Measurements from ENCODE around the gene ARID5B. TPM values are rescaled to one million over a fixed set of nuclear protein-coding genes. Genes with fewer than 3 reads are reported as not detected.

ARID5B gene
- total and polyA plus RNA-seq, 2 of the 4 experiments (the other 2 are of a cell fraction), result 41.0 to 125 TPM

GRCh38 chr10:62054408-62054807 is 152.9 kb downstream of the ARID5B start:
- TF ChIP-seq BHLHE40 (IDR thresholded peaks at IDR 0.05; ENCODE audit: low read depth, low read length) (no peak), ELK1 (IDR thresholded peaks at IDR 0.05; ENCODE audit: borderline replicate concordance, low read depth, low read length) (no peak), RCOR1 (IDR thresholded peaks at IDR 0.05; ENCODE audit: insufficient replicate concordance, low read length) (no peak), MXI1 (IDR thresholded peaks at IDR 0.05; ENCODE audit: borderline replicate concordance, low read depth, low read length) (no peak), FOS (IDR thresholded peaks at IDR 0.05; ENCODE audit: low read depth, low read length) (no peak), POLR2A (IDR thresholded peaks at IDR 0.05; ENCODE audit: low read depth, low read length) (no peak), RFX5 (IDR thresholded peaks at IDR 0.05; ENCODE audit: low read depth, low read length) (no peak), USF2 (IDR thresholded peaks at IDR 0.05; ENCODE audit: low read depth, low read length) (no peak)
- no peak overlapping the region for H2BK20ac ChIP-seq (ENCODE audit: low read depth, low read length)
- H3K23ac ChIP-seq (ENCODE audit: low read depth, low read length), result peak overlapping the region; percentile 76
- H3K9me3 ChIP-seq (ENCODE audit: control insufficient read depth, insufficient read depth, low read length), result no peaks in the 10 kb centered on the region
- BruUV-seq (replicated peaks), result no TSS peak
- peaks cover 78% of the 10 kb centered on the region for H4K20me1 ChIP-seq (ENCODE audit: insufficient read depth, low read length)
- H3K9me1 ChIP-seq (ENCODE audit: insufficient read depth, low read length), result peaks cover 19% of the 10 kb centered on the region
- in situ Hi-C loops (cut with MboI; ENCODE audit: low sequenced_read_pairs) (loop anchor here (5.0 kb wide), 1 partner anchor 152 kb away; the partner anchor contains the start of gene ARID5B), intact Hi-C loops (cut with micrococcal nuclease) (loop anchor here (10.0 kb wide), 2 partner anchors 300 to 1240 kb away; no protein-coding TSS in a partner anchor), dilution Hi-C loops (cut with HindIII; ENCODE audit: low sequenced_read_pairs, unreplicated experiment) (no loop called here)
- ATAC-seq (ENCODE audit: low read depth) (no peak), DNase-seq (no peak)
- peaks cover 0 to 61% of the 10 kb centered on the region in 2 experiments; a peak in 2 of 4 replicates for H3K79me1 ChIP-seq (ENCODE audit: low read depth in 1 of 2, low read length in 2 of 2)
- H2BK15ac ChIP-seq (ENCODE audit: low read depth, low read length), result no peak overlapping the region
- H3K4me2 ChIP-seq (ENCODE audit: low read depth, low read length), result peak overlapping the region; percentile 100
- peak overlapping the region; percentile 45; the same call in 1 of the 2 replicates for H2BK120ac ChIP-seq (ENCODE audit: low read depth, low read length)
- H3K9ac ChIP-seq (ENCODE audit: low read depth, low read length), result peak overlapping the region; percentile 87
- no peaks in the 10 kb centered on the region for H3K27me3 ChIP-seq (ENCODE audit: control insufficient read depth, insufficient read depth, low read length)
- peaks cover 25% of the 10 kb centered on the region for H3K4me1 ChIP-seq (ENCODE audit: control insufficient read depth, insufficient read depth, low read length)
- H2AK9ac ChIP-seq (replicated peaks; ENCODE audit: low read depth, low read length, poor library complexity), result no peak overlapping the region
- H3K56ac ChIP-seq (ENCODE audit: extremely low read depth, insufficient read depth, low read length), result no peak overlapping the region
- peak overlapping the region; percentile 87 for H4K5ac ChIP-seq (ENCODE audit: low read depth, low read length)
- H2BK5ac ChIP-seq (ENCODE audit: low read depth, low read length, poor library complexity, severe bottlenecking), result peak overlapping the region; percentile 62
- no peak overlapping the region for H2AFZ ChIP-seq (replicated peaks; ENCODE audit: low read length, poor library complexity)
- H3K4me3 ChIP-seq (ENCODE audit: insufficient read depth, low read depth, low read length), result peak overlapping the region; percentile 31
- ChIA-PET CTCF (interaction anchor here (0.6 to 2.7 kb wide), 6 partner anchors 8 to 463 kb away, joined by 3 to 8 read pairs (median 3); no protein-coding TSS in a partner anchor), POLR2A (ENCODE audit: unreplicated experiment) (interaction anchor here (0.6 to 1.6 kb wide), 3 partner anchors 25 to 43 kb away, joined by 3 to 5 read pairs (median 3); no protein-coding TSS in a partner anchor)
- H3K18ac ChIP-seq (ENCODE audit: low read depth, low read length), result peak overlapping the region; percentile 87
- H3K36me3 ChIP-seq (ENCODE audit: control insufficient read depth, insufficient read depth, low read length), result peaks cover 78% of the 10 kb centered on the region
- H3K27ac ChIP-seq (ENCODE audit: insufficient read depth, low read length), result peak overlapping the region; percentile 96
- H4K91ac ChIP-seq (ENCODE audit: insufficient read depth, low read depth, low read length), result no peak overlapping the region
- H2AK5ac ChIP-seq (ENCODE audit: low read depth, low read length), result no peak overlapping the region
- H4K8ac ChIP-seq (ENCODE audit: low read depth in 2 of 2, low read length in 2 of 2), result peak overlapping the region in 1 of 2 experiments; percentile 50; a peak in 1 of 4 replicates
- peak overlapping the region; percentile 88 for H3K14ac ChIP-seq (replicated peaks; ENCODE audit: low read depth, low read length)
- peak overlapping the region; percentile 58 for H3K4ac ChIP-seq (ENCODE audit: low read depth, low read length)
